IMR-90 (cell line): ENCODE data around the gene ARHGEF3. TPM values are rescaled to one million over a fixed set of nuclear protein-coding genes. Genes with fewer than 3 reads are reported as not detected.

Experiments
- ATAC-seq: fragments of 200-7000 bp; cut with Tn5 transposase; 2 replicates; pipeline ENCODE4 v1.9.1; 2020; ENCODE audit warnings: low read depth, mild to moderate bottlenecking, moderate library complexity
- BruUV-seq: library from RNA; stranded (reverse); fragments of 400-500 nt; replicated peaks from 2 replicates; lab custom pipeline; 2021; lab: Mats Ljungman, UMichigan
- CTCF ChIA-PET: fragments of 300-600 bp; formaldehyde crosslinking; extraction: SDS; loops from one replicate; lab custom pipeline; 2021; ENCODE audit warnings: antibody characterized with exemption; lab: Yijun Ruan, JAX
- POLR2A ChIA-PET: fragments of 300-600 bp; sonication (Branson Sonifier 250); formaldehyde crosslinking; loops from one replicate; lab custom pipeline; 2022; ENCODE audit warnings: antibody characterized with exemption; ENCODE audit not compliant: unreplicated experiment; lab: Charles Lee
- DNase-seq: peaks from one replicate; pipeline ENCODE4 v3.0.0; 2013
- H2AFZ ChIP-seq: replicated peaks from 2 replicates; pipeline ENCODE3; 2013; ENCODE audit warnings: low read length, mild to moderate bottlenecking; ENCODE audit not compliant: poor library complexity
- H2AK5ac ChIP-seq: 2 replicates; pipeline ENCODE4 v1.6.1; 2013; ENCODE audit warnings: low read depth, low read length, inconsistent platforms
- H2AK9ac ChIP-seq: replicated peaks from 2 replicates; pipeline ENCODE3; 2013; ENCODE audit warnings: mild to moderate bottlenecking, low read depth, low read length, moderate library complexity; ENCODE audit not compliant: poor library complexity
- H2BK120ac ChIP-seq: 2 replicates; pipeline ENCODE4 v1.6.1; 2013; ENCODE audit warnings: low read depth, low read length, inconsistent platforms
- H2BK15ac ChIP-seq: 3 replicates; pipeline ENCODE4 v1.6.1; 2013; ENCODE audit warnings: low read depth, low read length, inconsistent platforms
- H2BK20ac ChIP-seq: 2 replicates; pipeline ENCODE4 v1.6.1; 2013; ENCODE audit warnings: low read depth, mild to moderate bottlenecking, inconsistent platforms, low read length, moderate library complexity
- H2BK5ac ChIP-seq: 2 replicates; pipeline ENCODE4 v1.6.1; 2013; ENCODE audit warnings: mild to moderate bottlenecking, low read depth, low read length, inconsistent platforms; ENCODE audit not compliant: poor library complexity, severe bottlenecking
- H3K14ac ChIP-seq: replicated peaks from 2 replicates; pipeline ENCODE4 v1.6.1; 2013; ENCODE audit warnings: low read depth, low read length, inconsistent platforms
- H3K18ac ChIP-seq: 2 replicates; pipeline ENCODE4 v1.6.1; 2013; ENCODE audit warnings: low read depth, low read length, control low read depth
- H3K23ac ChIP-seq: 2 replicates; pipeline ENCODE4 v1.6.1; 2013; ENCODE audit warnings: low read depth, low read length, inconsistent platforms
- H3K27ac ChIP-seq: 2 replicates; pipeline ENCODE4 v1.5.1; 2013; ENCODE audit warnings: mild to moderate bottlenecking, control low read depth, low read length; ENCODE audit not compliant: insufficient read depth
- H3K27me3 ChIP-seq: 2 replicates; pipeline ENCODE4 v1.6.1; 2013; ENCODE audit warnings: low read length; ENCODE audit not compliant: control insufficient read depth, insufficient read depth
- H3K36me3 ChIP-seq: 2 replicates; pipeline ENCODE4 v1.6.1; 2013; ENCODE audit warnings: low read length, mixed read lengths; ENCODE audit not compliant: control insufficient read depth, insufficient read depth
- H3K4ac ChIP-seq: 2 replicates; pipeline ENCODE4 v1.6.1; 2013; ENCODE audit warnings: low read depth, low read length, inconsistent platforms
- H3K4me1 ChIP-seq: 2 replicates; pipeline ENCODE4 v1.6.1; 2013; ENCODE audit warnings: low read length, mixed read lengths; ENCODE audit not compliant: control insufficient read depth, insufficient read depth
- H3K4me2 ChIP-seq: 2 replicates; pipeline ENCODE4 v1.6.1; 2013; ENCODE audit warnings: low read depth, mild to moderate bottlenecking, control low read depth, low read length, moderate library complexity
- H3K4me3 ChIP-seq: 2 replicates; pipeline ENCODE4 v1.5.1; 2013; ENCODE audit warnings: low read depth, mild to moderate bottlenecking, control low read depth, low read length, moderate library complexity; ENCODE audit not compliant: insufficient read depth
- H3K56ac ChIP-seq: 2 replicates; pipeline ENCODE4 v1.6.1; 2013; ENCODE audit warnings: low read length, inconsistent platforms; ENCODE audit not compliant: insufficient read depth; ENCODE audit errors: extremely low read depth
- H3K79me1 ChIP-seq, 2 experiments: 2 replicates each; pipeline ENCODE4 v1.6.1; 2013; ENCODE audit warnings: low read length in 2 of 2, inconsistent platforms in 1 of 2, low read depth in 1 of 2
- H3K9ac ChIP-seq: 2 replicates; pipeline ENCODE4 v1.6.1; 2013; ENCODE audit warnings: low read depth, low read length, control low read depth
- H3K9me1 ChIP-seq: 2 replicates; pipeline ENCODE4 v1.6.1; 2013; ENCODE audit warnings: low read length, inconsistent platforms; ENCODE audit not compliant: insufficient read depth
- H3K9me3 ChIP-seq: 2 replicates; pipeline ENCODE4 v1.6.1; 2013; ENCODE audit warnings: low read length; ENCODE audit not compliant: control insufficient read depth, insufficient read depth
- H4K20me1 ChIP-seq: 2 replicates; pipeline ENCODE4 v1.6.1; 2013; ENCODE audit warnings: low read length, inconsistent platforms; ENCODE audit not compliant: insufficient read depth
- H4K5ac ChIP-seq: 2 replicates; pipeline ENCODE4 v1.6.1; 2013; ENCODE audit warnings: mild to moderate bottlenecking, low read depth, low read length, control low read depth
- H4K8ac ChIP-seq, 2 experiments: 2 replicates each; pipeline ENCODE4 v1.6.1; 2013; ENCODE audit warnings: low read depth in 2 of 2, low read length in 2 of 2, control low read depth in 1 of 2, inconsistent platforms in 1 of 2
- H4K91ac ChIP-seq: 2 replicates; pipeline ENCODE4 v1.6.1; 2013; ENCODE audit warnings: low read depth, low read length, inconsistent platforms; ENCODE audit not compliant: insufficient read depth
- CEBPB ChIP-seq: IDR thresholded peaks from 2 replicates; pipeline ENCODE4 v1.6.1; 2012; ENCODE audit warnings: low read depth, low read length, improper control_type of control experiment
- CHD1 ChIP-seq: IDR thresholded peaks from 2 replicates; pipeline ENCODE4 v1.6.1; 2012; ENCODE audit warnings: low read depth, low read length, improper control_type of control experiment
- CTCF ChIP-seq: conservative IDR thresholded peaks from 2 replicates; pipeline ENCODE4 v1.5.1; 2012; ENCODE audit warnings: mild to moderate bottlenecking, low read depth, low read length, improper control_type of control experiment
- FOS ChIP-seq: fragments of 150-350 bp; IDR thresholded peaks from 2 replicates; pipeline ENCODE4 v1.6.1; 2016; ENCODE audit warnings: low read depth, low read length
- MAFK ChIP-seq: IDR thresholded peaks from 2 replicates; pipeline ENCODE4 v1.6.1; 2012; ENCODE audit warnings: low read depth, low read length, improper control_type of control experiment
- MAZ ChIP-seq: IDR thresholded peaks from 2 replicates; pipeline ENCODE4 v1.6.1; 2012; ENCODE audit warnings: low read depth, mild to moderate bottlenecking, low read length, improper control_type of control experiment, moderate library complexity, borderline replicate concordance
- NFE2L2 ChIP-seq: fragments of 150-350 bp; IDR thresholded peaks from 2 replicates; pipeline ENCODE4 v1.6.1; 2016; ENCODE audit warnings: low read depth, mild to moderate bottlenecking, low read length
- POLR2A ChIP-seq: IDR thresholded peaks from 2 replicates; pipeline ENCODE4 v1.6.1; 2012; ENCODE audit warnings: mild to moderate bottlenecking, low read depth, low read length
- RCOR1 ChIP-seq: IDR thresholded peaks from 2 replicates; pipeline ENCODE4 v1.6.1; 2012; ENCODE audit warnings: mild to moderate bottlenecking, low read length, improper control_type of control experiment; ENCODE audit not compliant: insufficient replicate concordance
- RFX5 ChIP-seq: IDR thresholded peaks from 2 replicates; pipeline ENCODE4 v1.8.0; 2012; ENCODE audit warnings: low read depth, mild to moderate bottlenecking, low read length, moderate library complexity
- SMC3 ChIP-seq: fragments of 150-350 bp; IDR thresholded peaks from 2 replicates; pipeline ENCODE4 v1.6.1; 2016; ENCODE audit warnings: low read depth, mild to moderate bottlenecking, antibody characterized with exemption, low read length, moderate library complexity
- USF2 ChIP-seq: fragments of 150-350 bp; IDR thresholded peaks from 2 replicates; pipeline ENCODE4 v1.6.1; 2017; ENCODE audit warnings: mild to moderate bottlenecking, antibody characterized with exemption, low read length, low read depth
- WGBS, 2 experiments: methylation state at CpG; one replicate each; pipeline versions ENCODE4 v1.1.5 to v1.1.7; 2013; ENCODE audit warnings: missing lambda C conversion rate in 2 of 2; ENCODE audit not compliant: insufficient read length in 1 of 2; ENCODE audit errors: extremely low coverage in 2 of 2; 5-methylcytosine and 5-hydroxymethylcytosine counted together
- dilution Hi-C: fragments of 300-500 bp; cut with HindIII; formaldehyde crosslinking; loops from one replicate; pipeline ENCODE4 v1.14.3; 2018; ENCODE audit warnings: low sequenced_read_pairs; ENCODE audit not compliant: unreplicated experiment
- in situ Hi-C: fragments of 300-500 bp; cut with MboI; formaldehyde crosslinking; loops from 3 replicates; pipeline ENCODE4 v1.14.3; 2019; ENCODE audit warnings: low sequenced_read_pairs, inconsistent platforms, mixed read lengths
- intact Hi-C: fragments of 100-400 bp; cut with micrococcal nuclease; formaldehyde crosslinking; loops from 2 replicates; pipeline ENCODE4 v1.10.0; 2022
- polyA plus RNA-seq, 3 experiments: library from polyadenylated mRNA; depleted of rRNA; stranded (reverse); fragments of >200 nt; gene quantifications; 2 replicates each; pipeline ENCODE4 v1.2.3, GENCODE V29; 2012; ENCODE audit warnings: low replicate concordance in 1 of 3
- total RNA-seq: library from RNA; depleted of rRNA; stranded (reverse); fragments of >200 nt; gene quantifications from 2 replicates; pipeline ENCODE4 v1.2.3, GENCODE V29; 2012
- TF ChIP-seq, protein P1 (sequence below): fragments of 150-350 bp; IDR thresholded peaks from 2 replicates; pipeline ENCODE4 v1.6.1; 2016; ENCODE audit warnings: low read depth, mild to moderate bottlenecking, low read length, moderate library complexity, borderline replicate concordance

ARHGEF3 gene
- total and polyA plus RNA-seq, 2 of the 4 experiments (the other 2 are of a cell fraction) = 2.1 to 2.3 TPM

DNA sequence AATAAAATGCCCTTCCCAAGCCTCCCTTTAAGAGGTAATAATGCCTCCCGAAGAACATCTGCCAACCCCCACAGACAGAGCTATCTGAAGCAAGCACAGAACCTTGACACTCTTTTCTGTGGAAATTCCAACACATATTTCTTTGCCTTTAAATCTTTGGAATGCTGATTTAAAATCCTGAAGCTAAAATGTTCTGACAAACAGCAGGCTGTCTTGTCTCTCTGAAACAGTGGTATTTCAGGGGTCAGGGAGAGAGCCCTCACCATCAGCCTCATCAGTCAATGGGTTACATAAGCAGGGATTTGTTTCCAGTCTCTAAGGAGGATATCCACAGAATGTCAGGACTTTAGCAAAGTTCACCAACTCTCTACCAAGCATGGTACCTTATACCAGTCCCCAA lies 27.8 kb upstream of the ARHGEF3 start:
- no peak for DNase-seq
- no peaks in the 10 kb centered on the region for H3K9me3 ChIP-seq
- H3K56ac ChIP-seq = no peak overlapping the region
- no peak overlapping the region for H2AK9ac ChIP-seq
- in situ Hi-C loops (no loop called here), dilution Hi-C loops (no loop called here), intact Hi-C loops (no loop called here)
- no peak overlapping the region for H2AFZ ChIP-seq
- ChIA-PET CTCF (no interaction called here), POLR2A (no interaction called here)
- no peak overlapping the region for H3K23ac ChIP-seq
- H4K5ac ChIP-seq = no peak overlapping the region
- no peak overlapping the region for H4K91ac ChIP-seq
- no peak overlapping the region for H3K4me2 ChIP-seq
- peaks cover 2% of the 10 kb centered on the region; the same call in 1 of the 2 replicates for H3K27me3 ChIP-seq
- H3K27ac ChIP-seq = no peak overlapping the region
- H3K9me1 ChIP-seq = peaks cover 3% of the 10 kb centered on the region; the same call in 1 of the 2 replicates
- no peak overlapping the region for H2BK120ac ChIP-seq
- H3K79me1 ChIP-seq = no peaks in the 10 kb centered on the region
- H3K4me3 ChIP-seq = no peak overlapping the region
- WGBS, 2 experiments = no CpG with 5 or more reads among the region's 1 CpG
- no peaks in the 10 kb centered on the region for H3K36me3 ChIP-seq
- no peak overlapping the region for H3K4ac ChIP-seq
- H2BK15ac ChIP-seq = no peak overlapping the region
- H3K4me1 ChIP-seq = no peaks in the 10 kb centered on the region; the same call in 1 of the 2 replicates
- no peak overlapping the region for H4K8ac ChIP-seq
- H3K9ac ChIP-seq = no peak overlapping the region
- H4K20me1 ChIP-seq = no peaks in the 10 kb centered on the region
- no peak overlapping the region for H2AK5ac ChIP-seq
- H3K14ac ChIP-seq = no peak overlapping the region
- BruUV-seq = no TSS peak
- peak; percentile 24 for ATAC-seq
- H3K18ac ChIP-seq = no peak overlapping the region
- H2BK20ac ChIP-seq = no peak overlapping the region
- H2BK5ac ChIP-seq = no peak overlapping the region
- TF ChIP-seq MAFK (no peak), USF2 (no peak), CHD1 (no peak), RCOR1 (no peak), FOS (no peak), MAZ (no peak), POLR2A (no peak), CEBPB (no peak), RFX5 (no peak), NFE2L2 (no peak), CTCF (no peak), SMC3 (no peak)
- TF ChIP-seq, protein P1, sequence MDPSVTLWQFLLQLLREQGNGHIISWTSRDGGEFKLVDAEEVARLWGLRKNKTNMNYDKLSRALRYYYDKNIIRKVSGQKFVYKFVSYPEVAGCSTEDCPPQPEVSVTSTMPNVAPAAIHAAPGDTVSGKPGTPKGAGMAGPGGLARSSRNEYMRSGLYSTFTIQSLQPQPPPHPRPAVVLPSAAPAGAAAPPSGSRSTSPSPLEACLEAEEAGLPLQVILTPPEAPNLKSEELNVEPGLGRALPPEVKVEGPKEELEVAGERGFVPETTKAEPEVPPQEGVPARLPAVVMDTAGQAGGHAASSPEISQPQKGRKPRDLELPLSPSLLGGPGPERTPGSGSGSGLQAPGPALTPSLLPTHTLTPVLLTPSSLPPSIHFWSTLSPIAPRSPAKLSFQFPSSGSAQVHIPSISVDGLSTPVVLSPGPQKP = no peak
